Activated T-helper 1 cell treated with Interleukin-2 at 50 U/mL for 16 hours (primary cell): ENCODE data around the gene OR10AD1.

Source experiments
- DNase-seq: peaks from one replicate; pipeline ENCODE4 v3.0.0-alpha.2; 2020; ENCODE audit warnings: low read depth

The OR10AD1 gene

DNA sequence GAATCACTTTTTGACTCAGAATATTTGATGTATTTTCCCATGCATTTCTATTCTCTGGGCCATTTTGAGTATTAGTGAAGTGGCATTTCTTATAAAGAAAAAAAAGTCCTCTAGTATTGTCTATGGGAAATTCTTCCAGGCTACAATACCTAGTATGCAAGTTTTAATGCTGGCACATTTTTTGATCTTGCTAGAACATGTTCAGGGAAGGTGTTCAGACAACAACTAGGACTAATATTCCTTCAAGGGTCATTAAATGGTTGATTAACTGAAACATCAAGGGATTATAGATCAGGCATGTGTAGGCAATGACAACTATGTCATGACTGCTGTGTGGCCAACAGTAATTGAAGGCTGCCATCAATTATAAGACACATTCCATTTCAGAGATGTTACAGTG is 12.0 kb downstream of the OR10AD1 start:
- DNase-seq: no peak

DNA sequence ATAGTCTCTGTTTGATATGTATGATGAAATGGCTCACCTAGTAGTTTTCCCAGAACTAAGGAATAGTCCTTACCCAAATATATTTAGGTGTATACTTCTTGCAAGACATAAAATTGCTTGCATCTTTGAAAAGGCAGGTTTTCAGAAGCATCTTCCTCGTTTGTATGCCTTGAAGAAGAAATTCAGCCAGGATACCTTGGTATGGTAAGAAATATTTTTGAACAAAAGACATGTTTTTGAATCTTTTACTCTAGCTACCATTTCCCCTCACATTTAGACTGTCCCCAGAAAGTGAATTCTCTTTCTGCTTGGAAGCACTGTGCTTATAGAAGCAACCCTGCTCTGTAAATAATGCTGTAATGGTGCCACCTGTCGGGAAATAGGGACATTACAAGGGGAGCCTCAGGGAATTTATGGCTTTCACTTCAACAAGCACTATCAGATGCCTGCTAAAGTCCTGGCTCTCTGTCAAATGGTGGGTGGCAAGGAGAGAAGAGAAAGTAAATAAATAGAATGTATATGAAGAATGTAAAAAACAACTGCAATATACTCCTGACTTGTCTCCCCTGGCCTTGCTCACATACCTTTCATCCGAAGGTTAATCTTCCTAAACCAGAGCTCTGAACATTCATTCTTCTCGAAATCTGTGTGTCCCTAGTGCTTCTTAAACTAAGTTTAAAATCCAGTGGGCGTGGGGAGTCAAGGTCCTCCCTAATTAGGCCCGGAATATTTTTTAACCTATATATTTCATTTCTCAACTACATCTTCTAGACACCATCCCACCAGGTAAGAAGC is 13.6 kb downstream of the OR10AD1 start:
- DNase-seq: peak; percentile 38

DNA sequence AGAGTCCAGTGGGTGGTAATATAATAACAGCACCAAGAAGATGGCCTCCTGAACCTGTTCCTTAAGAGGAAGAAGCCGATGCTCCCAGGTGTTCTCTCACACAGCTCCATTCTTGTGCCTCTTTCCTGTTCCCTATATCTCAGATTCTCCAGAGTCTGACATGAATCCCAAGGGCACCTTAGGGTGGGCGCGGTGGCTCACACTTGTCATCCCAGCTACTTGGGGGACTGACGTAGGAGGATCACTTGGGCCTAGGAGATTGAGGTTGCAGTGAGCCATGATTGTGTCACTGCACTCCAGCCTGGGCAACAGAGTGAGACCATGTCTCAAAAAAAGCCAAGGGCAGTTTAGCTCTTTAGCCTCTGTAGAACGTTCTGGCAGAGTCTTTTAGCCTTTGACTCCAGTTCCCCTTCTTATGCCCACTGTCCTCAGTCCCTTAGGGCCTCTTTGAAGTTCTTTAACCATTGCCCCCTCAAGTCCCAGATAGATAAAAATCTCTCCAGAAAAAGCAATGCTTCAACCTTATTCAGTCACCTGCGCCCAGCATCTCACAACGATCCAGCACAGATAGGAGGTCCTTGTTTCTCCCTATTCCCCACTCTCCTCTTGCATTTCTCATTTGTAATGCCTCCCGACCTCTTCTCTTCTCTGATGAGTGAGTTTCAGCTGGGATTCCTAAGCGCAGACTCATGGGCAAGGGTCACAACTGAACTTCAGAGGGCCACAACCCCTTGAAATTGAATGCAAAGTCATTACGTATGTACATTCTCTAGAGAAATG is 15.0 kb downstream of the OR10AD1 start:
- DNase-seq: no peak

DNA sequence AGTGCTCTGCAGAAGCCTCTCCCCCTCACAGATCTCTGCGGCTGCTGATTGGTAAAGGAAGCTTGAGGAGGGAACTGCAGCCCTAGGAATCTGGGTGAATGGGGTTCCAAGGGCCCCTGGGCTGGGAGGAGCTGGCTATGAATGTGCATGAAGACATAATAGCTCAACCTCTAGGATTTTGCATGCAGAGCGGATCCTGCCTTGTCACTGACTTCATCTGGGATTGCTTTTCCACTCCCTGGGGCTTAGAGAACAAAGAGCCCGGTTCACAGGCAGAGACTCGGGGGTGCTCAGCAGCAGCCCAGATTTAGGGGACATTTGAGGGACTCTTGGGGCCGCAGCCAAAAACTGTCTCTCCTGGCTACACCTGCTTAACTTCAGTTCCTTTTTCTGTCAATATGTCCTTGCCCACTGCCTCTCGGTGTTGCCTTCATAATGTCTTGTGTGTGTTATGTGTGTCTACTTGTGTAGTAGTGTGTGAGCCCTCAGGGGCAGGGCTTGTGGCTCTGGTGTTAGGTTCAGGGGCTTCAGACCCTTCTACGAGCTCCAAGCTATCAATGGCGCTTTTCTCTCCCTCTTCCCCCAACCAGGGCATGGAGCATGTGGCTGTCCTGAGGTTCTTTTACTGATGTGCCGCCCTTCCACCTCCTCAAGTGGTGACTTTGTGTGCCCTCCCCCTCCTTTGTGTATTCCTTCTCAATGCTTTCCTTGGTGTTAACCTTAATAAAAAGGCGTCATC is 17.7 kb downstream of the OR10AD1 start:
- no peak for DNase-seq

DNA sequence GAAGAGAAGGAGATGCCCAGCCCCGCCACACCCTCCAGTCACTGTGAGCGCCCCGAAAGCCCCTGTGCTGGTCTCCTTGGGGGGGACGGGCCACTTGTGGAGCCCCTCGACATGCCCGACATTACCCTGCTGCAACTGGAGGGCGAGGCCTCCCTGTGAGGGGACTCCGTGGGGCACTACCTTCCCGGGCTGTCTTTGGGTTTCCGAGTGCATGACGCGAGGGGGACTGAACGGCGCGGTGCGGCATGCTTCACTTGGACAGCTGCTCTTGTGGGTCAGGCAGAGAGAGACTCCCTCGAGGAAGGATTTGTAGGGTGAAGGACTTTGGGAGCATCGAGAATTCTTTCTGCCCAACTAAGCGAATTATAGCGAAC is 18.6 kb downstream of the OR10AD1 start:
- no peak for DNase-seq

DNA sequence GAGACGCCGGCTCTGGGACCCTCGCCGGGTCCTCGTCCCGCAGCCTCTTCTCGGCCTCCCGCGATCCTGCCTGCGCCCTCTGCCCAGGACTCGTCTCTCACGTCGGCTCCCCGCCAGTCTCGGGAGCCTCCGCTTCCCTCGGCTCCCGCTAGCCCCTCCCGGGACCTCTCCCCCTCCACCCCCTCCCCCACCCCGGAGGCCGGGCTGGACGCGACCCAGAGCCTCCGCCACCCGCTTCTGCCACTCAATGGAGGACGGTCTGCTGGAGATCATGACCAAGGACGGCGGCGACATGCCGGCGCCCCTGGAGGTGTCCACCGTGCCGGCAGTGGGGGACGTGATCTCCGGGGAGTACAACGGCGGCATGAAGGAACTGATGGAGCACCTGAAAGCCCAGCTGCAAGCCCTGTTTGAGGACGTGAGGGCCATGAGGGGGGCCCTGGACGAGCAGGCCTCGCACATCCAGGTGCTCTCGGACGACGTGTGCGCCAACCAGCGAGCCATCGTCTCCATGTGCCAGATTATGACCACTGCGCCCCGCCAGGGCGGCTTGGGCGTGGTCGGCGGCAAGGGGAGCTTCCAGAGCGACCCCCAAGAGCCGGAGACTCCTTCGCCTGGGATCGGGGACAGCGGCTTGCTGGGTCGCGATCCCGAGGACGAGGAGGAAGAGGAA is 19.1 kb downstream of the OR10AD1 start:
- no peak for DNase-seq

DNA sequence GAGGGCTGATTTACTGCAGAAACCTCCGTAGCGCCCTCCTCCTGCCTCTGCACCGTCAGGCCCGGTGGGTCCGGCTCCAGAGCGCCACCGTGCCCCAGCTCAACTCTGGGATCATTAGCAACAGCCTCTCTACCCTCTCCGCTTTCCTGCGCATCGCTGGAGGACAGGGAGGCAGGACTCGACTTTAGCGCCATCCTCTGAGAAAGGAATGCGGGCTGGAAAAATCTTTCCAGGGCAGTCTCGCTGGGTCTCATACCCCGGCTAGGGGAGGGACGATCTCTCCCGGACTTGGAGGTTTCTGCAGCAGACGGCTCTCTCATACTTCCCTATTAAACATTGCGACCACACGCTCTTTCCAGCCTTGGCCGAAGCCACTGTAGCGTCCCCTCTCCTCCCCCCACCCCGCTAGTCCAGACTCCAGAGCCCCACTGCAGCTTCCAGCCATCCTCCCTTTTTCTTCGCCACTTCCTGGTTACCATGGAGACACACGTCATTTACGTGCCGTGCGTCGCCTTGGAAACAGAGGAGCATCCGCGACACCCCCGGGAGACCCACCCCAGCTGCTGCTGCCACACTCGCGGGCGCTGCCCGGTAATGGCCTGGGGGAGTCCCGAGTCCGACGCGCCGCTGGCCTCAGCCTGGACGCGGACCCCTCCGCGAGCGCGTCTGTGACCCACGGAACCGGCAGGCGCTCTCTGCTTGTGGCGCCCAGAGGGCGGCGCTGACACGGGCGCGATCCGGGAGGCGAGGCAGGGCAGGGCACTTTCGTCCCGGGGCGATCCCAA is 19.8 kb downstream of the OR10AD1 start, which contains the start of gene CCDC184:
CCDC184 (plus strand) TSS at position 554 of the 785 bp plus-strand sequence. CDS start 479 bp downstream, outside the sequence.
- peak; percentile 64 for DNase-seq

DNA sequence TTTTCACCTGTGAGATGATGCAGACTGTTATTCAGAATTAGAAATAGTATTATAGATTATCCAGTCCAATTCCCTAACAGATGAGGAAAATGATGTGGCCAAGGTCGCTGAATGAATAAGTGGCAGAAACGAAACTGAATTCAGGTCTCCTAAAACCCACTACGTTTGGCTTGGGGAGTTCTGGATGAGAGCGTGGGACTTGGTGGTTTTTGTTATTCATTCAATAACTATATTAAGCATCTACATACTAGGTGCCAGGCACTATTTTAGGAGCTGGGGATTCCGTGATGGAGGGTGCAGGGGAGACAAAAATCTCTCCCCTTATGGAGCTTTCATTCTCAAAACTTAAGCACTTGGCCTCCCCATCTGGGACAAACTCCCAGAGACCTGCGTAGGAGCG is 20.5 kb downstream of the OR10AD1 start:
- DNase-seq: no peak

DNA sequence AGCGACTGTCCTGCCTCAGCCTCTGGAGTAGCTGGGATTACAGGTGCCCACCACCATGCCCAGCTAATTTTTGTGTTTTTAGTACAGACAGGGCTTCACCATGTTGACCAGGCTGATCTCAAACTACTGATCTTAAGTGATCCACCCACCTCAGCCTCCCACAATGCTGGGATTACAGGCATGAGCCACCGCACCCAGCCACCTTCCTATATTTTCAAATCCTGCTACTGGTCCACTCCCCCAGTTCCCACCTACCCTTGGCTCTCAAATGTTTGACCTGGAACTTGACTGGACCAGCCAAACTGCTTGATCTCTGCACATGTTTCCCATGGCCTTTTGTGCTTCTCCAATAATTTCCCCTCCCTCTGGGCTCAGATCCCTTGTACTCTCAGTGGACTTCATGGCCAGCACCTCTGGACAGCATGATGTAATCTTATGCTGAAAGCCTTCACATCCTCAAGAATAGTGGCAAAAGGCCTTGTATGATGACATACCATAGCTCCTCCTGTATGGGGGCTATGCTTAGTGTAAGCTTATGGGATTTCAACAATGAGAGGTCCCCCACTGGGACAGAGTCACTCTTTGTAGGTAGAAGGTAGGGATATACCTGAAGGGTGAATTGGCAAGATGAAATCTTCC is 22.1 kb downstream of the OR10AD1 start:
- DNase-seq: no peak

DNA sequence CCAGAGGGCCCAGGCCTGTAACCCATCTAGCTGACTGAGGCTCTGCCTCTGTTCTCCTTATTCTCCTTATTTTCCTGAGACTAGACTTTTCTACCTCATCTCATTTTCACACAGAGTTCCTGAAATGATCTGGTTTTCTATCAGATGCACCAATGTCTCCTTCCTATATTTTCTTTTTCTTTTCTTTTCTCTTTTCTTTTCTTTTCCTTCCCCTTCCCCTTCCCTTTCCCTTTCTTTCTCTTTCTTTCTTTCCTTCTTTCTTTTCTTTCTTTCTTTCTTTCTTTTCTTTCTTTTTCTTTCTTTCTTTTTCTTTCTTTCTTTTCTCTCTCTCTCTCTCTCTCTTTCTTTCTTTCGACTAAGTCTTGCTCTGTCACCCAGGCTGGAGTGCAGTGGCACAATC is 22.7 kb downstream of the OR10AD1 start:
- no peak for DNase-seq

DNA sequence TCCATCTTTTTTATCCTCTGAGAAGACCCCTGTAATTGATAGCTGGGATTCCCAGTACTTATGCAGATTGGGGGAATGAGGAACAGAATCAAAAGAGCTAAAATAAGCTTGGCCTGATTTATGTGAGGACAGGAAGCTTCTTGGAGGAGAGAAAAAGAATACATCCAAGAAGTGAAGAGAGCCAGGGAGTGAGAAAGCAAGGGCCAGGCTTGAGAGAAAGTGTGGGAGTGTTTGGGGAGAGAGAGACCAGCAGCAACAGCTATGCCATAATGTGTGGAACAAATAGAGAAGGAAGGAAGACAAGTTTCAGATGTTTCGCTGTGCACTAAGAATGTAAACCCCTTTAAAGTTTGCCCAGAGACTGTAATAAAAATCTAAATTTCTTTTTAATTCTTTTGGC is 23.6 kb downstream of the OR10AD1 start:
- DNase-seq: no peak

DNA sequence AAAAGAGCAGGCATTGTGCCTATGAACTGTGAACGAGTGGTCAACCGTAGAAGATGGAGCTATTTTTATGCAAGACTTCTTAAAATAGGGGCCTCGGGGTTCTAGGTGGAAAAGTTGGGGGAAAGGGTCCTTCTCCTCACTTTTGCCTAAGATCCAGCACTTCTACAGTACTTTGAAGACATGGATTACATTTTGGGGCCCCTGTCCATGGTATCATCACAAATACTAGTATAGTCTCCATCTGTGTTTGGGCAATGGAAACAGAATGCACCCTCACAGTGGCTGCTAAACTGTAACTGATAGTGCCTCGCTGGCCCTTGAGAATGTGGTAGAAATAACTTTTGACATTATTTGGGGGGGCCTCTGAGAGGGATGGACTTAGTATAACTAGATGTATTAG is 25.1 kb downstream of the OR10AD1 start:
- DNase-seq: no peak

DNA sequence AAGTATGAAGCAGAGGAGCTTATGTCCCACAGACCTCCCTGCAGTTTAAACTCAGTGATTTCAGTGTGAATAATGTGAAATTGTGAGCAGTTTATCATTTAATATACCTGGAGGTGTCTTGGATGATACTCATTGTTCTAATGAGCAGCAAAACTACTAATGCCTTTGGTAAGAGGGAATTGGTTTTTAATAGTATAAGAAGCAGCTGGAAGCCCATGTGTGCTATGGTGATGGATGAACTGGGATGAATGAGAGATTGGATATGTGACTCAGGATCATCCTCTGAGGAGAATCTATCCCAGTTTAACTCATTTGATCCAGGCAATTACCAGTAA is 26.7 kb downstream of the OR10AD1 start:
- DNase-seq: no peak

DNA sequence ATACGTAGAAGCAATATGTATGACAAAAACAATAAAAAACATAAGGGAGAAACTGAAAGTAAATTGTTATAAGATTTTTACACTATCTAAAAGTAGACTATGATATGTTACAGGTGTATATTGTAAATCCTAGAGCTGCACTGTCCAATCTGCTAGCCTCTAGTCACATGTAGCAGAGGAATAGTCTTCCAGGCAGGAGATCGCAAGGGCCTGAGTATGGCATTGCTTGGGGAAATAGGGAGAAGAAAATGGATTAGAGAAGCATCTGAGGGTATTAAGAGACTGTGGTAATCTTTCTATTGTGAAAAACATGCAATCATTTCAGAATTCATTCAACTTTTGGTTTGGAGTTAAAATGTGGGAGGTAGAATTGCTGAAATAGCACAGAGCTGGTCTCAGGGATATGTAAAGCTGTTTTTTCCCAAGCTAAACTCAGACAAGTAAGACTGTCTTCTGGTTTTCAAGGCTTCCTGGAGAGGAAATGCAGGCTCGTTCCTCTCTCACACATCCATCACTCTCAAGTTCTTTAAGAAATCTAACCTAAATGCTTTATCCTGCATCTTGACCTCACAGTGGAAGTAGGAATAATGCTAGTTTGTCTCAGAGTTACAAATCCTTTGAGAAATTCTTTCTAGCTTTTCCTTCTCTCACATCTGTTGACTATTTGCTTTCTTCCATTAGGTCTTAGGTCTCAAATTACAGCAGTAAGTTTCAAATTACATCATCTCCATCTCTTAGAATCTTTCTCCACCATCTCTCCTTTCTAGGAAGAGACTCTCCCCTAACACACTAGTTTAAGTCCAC is 27.3 kb downstream of the OR10AD1 start:
- no peak for DNase-seq

DNA sequence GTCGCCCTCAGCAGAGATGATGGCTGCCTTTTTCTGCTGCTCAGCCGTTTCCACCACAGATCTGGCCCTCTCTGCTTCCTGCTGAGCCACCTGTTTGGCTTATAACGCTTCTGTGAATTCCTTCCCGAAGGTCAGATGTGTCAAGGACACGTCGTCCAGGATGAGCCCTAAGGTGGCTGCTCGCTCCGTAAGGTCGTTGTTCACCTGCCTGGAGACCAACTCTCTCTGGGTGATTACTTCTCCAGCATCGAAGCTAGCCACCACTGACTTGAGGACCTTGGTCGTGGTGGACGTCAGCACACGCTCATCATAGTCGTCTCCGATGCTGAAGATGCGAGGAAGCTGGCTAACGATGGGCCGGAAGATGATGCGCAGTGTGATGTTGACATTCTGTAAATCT is 34.1 kb downstream of the OR10AD1 start:
- DNase-seq: no peak

DNA sequence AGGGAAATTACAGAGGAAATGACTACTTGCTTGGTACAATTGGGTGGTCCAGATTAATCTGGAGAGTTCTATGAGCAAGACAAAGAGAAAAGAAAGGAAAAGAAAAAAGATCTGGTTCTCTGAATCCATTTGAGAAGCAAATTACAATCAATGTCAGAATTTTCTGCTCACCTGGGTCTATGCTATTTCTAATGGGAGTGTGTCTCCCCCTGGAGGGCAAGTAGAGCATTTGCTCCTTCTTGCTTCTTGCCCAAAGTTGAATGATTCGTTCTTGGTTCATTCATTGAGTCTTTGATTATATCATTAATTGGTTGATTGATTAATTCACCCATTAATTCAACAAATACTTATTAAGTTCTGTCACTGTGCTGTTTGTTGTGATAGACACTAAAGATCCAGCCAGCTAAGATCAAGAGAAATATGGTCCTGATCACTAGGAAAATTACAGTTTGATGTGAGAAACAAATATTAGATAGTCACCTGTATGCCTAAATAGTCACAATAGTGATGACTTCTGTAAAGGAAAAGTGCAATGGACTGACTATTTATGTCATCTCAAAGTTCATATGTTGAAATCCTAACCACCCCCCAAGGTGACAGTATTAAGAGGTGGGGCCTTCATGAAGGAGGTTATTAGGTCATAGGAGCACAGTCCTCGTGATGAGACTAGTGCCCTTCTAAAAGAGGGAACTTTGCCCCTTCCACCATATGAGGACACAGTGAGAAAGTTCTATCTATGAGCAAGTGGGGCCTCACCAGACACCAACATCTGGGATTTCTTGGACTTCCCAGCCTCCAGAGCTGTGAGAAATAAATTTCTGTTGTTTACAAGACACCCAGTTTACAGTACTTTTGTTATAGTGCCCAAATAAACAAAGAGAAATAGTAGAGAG is 37.8 kb downstream of the OR10AD1 start:
- DNase-seq: no peak

DNA sequence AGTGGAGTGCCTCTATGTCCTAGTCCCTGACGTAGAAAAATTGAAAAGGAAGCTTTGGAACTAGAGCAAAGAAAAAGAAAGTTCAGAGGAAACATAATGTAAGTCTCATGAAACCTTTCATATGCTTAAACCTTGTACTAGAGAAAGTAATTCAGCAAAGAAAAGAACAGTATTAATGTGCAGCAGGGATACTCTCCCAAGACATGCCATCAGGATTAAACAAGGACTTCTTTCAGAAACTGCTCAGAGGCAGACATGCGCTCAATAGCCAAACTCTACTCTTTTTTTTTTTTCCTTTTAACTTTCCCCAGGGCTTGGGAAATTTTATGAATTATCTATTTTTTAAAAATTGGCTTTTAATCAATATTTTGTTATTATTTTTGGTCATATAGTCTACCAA is 38.6 kb downstream of the OR10AD1 start:
- DNase-seq: no peak

DNA sequence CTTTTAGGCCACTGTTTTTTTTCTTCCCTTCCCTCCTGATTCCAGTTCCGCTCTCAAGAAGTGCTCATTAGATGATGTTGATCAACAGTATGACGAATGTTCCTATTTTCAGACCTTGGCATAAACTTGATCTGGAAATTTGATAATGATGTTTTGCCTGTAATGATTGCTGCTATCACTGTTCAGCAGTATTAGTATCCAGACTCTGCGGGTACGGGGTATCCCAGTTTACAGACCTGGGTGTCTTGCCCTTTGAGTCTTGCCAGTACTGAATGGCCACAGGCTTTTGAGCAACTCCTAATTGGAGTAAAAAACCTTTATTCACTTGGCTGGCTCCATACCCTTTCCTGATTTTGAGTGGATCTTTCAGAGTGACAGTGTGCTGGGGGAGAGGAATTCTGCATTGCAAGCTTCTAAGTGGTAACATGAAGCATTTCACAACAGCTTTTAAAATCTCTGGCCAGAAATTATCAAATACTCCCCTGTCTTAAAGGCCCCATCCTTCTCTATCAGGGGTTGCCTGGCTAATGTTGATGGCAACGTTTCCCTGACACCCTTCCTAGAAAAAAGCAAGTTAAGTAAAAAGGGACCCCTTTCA is 39.8 kb downstream of the OR10AD1 start:
- DNase-seq: no peak

DNA sequence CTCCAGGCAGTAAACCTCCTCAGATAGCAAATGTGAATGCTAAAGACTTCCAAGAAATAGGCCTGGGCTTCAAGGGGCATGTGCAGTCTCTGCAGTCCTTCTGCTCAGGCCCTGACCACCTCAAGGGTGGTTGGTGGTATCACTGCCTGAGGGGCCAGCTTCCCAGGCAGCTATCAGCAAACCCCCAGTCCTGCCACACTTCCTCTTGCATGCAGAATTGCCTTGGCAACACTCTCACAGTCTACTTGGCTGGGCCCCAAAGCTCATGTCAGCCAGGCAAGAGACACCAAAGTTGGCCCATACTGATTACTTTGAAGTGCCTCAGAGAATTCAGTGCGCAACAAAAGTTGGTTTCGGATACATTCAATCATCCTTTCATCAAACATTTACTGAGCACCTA is 42.3 kb downstream of the OR10AD1 start:
- no peak for DNase-seq
